Nephron progenitor cell (in vitro differentiated cells): ENCODE results near the gene METTL25B.

Source experiments
- DNase-seq: peaks from one replicate; pipeline ENCODE4 v3.0.0; 2021
- H3K27ac Mint-ChIP-seq: 2 replicates; pipeline ENCODE4 v1.8.0; 2021; ENCODE audit warnings: mild to moderate bottlenecking, moderate library complexity, mixed read lengths
- H3K27me3 Mint-ChIP-seq: 2 replicates; pipeline ENCODE4 v1.8.0; 2021; ENCODE audit warnings: mild to moderate bottlenecking, low read depth, mixed read lengths; ENCODE audit not compliant: poor library complexity
- H3K36me3 Mint-ChIP-seq: 2 replicates; pipeline ENCODE4 v1.8.0; 2021; ENCODE audit warnings: low read depth, mixed read lengths
- H3K4me1 Mint-ChIP-seq: 2 replicates; pipeline ENCODE4 v1.8.0; 2021; ENCODE audit warnings: mixed read lengths
- H3K4me3 Mint-ChIP-seq: 2 replicates; pipeline ENCODE4 v1.8.0; 2021; ENCODE audit warnings: mild to moderate bottlenecking, moderate library complexity, mixed read lengths
- H3K9me3 Mint-ChIP-seq: 2 replicates; pipeline ENCODE4 v1.8.0; 2021; ENCODE audit warnings: mild to moderate bottlenecking, moderate library complexity, mixed read lengths
- TF ChIP-seq, protein P1 (sequence below): fragments of 200-600 bp; sonication (generic); IDR thresholded peaks from 2 replicates; pipeline ENCODE4 v1.5.0; 2021; ENCODE audit warnings: antibody characterized with exemption

Gene METTL25B

DNA sequence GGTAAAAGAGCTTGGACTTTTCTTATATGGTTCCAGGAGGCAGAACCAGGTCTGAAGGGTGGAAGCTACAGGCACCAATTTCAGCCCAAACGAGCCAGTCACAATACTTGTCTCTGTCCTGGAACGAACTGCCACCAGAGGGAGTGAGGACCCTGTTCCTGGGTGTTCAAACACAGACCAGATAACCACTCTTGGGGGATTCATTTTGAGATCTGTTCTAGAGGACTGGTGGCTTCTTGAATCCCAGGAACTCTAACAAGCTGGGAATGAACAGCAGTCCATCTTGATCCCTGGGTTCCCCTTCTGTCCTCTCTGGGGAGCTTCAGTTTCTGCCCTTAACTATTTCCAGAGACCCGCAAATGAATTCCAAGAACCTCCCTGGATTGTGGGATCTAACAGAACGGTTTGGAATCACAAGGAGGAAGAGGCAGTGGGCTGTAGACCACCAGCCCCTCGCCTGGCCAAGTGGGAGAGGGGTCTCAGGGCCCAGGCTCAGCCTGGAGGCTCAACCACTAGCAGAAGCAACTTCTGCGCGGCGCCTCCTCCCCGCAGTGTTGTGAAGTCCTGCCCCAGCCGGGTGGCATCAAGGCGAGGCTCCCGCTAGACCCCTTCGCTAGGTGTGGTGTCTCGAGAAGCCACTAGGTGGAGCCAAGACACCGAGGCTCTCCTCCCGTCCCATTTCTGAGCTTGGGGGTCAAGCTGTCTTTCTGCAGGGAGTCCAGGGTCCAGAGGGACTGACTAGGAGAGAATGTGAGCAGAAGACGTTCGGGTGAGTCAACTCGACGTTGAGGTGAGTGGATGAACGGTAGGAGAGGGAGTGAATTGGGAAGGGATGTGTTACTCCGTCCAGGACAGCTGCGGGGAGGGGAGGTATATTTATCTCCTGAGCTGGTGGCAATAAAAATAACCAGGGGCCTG is 39.0 kb upstream of the METTL25B start:
- H3K4me1 Mint-ChIP-seq, result peaks cover 59% of the 10 kb centered on the region
- DNase-seq, result peak; percentile 86
- H3K27me3 Mint-ChIP-seq, result peaks cover 8% of the 10 kb centered on the region
- H3K9me3 Mint-ChIP-seq, result no peaks in the 10 kb centered on the region
- peak overlapping the region; percentile 82 for H3K4me3 Mint-ChIP-seq
- H3K36me3 Mint-ChIP-seq, result no peaks in the 10 kb centered on the region
- TF ChIP-seq, protein P1, sequence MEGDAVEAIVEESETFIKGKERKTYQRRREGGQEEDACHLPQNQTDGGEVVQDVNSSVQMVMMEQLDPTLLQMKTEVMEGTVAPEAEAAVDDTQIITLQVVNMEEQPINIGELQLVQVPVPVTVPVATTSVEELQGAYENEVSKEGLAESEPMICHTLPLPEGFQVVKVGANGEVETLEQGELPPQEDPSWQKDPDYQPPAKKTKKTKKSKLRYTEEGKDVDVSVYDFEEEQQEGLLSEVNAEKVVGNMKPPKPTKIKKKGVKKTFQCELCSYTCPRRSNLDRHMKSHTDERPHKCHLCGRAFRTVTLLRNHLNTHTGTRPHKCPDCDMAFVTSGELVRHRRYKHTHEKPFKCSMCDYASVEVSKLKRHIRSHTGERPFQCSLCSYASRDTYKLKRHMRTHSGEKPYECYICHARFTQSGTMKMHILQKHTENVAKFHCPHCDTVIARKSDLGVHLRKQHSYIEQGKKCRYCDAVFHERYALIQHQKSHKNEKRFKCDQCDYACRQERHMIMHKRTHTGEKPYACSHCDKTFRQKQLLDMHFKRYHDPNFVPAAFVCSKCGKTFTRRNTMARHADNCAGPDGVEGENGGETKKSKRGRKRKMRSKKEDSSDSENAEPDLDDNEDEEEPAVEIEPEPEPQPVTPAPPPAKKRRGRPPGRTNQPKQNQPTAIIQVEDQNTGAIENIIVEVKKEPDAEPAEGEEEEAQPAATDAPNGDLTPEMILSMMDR, result peak; percentile 73
- peak overlapping the region; percentile 91 for H3K27ac Mint-ChIP-seq

DNA sequence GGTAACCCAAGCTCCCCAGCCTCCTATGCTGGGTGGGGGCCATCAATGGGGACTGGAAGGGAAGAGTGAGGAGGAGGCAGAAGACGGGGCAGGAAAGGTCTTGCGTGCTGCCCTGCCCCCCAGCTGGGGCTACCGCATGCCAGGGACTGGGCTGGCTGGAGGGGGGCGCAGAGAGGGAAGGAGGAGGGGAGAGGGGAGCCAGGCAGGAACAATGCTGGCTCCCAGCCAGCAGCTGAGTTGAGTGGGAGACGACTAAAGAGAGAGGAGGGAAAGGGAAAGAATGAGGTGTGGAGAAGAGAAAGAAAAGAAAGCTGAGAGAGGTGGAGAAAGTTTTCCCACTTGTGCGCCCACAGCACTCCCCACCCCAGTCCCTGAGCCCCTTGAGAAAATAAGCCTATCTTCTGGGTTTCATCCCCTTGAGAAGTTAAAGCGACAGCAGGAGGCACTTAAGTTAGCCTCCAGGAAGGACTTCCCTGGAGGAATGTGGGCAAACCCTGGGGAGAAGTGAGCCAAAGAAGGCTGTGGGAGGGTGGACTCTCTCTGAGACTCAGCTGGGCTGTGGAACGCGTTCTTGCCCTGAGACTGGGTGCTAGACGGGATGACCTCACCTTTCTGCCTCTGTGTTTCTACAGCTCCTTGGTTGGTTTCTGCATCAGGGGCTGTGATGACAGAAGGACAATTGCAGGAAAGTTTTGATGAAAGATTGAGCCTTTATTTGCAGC is 38.2 kb upstream of the METTL25B start:
- H3K36me3 Mint-ChIP-seq, result no peaks in the 10 kb centered on the region
- H3K27me3 Mint-ChIP-seq, result peaks cover under 1% of the 10 kb centered on the region
- no peaks in the 10 kb centered on the region for H3K9me3 Mint-ChIP-seq
- peak overlapping the region; percentile 91 for H3K27ac Mint-ChIP-seq
- peak; percentile 48 for DNase-seq
- TF ChIP-seq, protein P1, result no peak
- peak overlapping the region; percentile 82 for H3K4me3 Mint-ChIP-seq
- peaks cover 65% of the 10 kb centered on the region for H3K4me1 Mint-ChIP-seq

DNA sequence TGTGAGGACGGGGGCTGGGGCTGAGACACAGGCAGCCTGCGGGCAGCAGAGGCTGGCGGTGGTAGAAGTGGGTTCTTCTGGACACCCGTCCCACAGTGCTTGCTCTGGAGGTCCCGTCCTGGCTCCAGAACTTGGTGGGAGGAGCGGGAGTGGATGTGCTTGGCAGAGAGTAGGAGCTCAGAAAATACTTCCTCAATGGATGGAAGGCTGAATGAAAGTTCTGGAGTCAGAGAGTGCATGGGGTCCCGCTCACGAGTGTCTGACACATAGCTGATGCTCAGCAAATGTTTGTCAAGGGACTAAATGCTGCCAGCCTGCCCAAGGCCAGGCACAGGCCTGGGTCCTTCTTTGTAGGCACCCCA is 37.6 kb upstream of the METTL25B start:
- H3K4me3 Mint-ChIP-seq, result peak overlapping the region; percentile 82
- no peak for DNase-seq
- TF ChIP-seq, protein P1, result no peak
- no peaks in the 10 kb centered on the region for H3K27me3 Mint-ChIP-seq
- H3K9me3 Mint-ChIP-seq, result no peaks in the 10 kb centered on the region
- H3K27ac Mint-ChIP-seq, result peak overlapping the region; percentile 91
- H3K36me3 Mint-ChIP-seq, result no peaks in the 10 kb centered on the region
- peaks cover 65% of the 10 kb centered on the region for H3K4me1 Mint-ChIP-seq

DNA sequence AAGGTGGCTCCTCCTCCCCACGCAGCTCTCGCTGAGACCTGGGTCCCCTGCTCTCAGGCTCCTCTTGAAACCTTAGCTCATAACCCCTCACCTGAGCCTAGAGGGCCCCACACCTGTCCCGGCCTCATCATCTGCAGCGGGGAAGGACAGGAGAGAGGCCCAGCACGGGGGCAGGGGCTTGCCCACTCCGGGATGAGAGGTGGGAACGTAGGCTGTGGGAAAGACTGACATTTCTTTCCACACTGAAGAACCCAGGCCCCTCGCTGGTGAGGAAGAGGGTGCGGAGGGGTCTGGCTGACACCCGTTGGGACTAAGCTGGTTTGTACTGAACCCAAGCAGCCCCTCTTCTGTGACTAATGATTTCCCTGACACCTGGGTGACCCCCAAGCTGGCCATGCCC is 37.1 kb upstream of the METTL25B start:
- Mint-ChIP-seq H3K36me3 (no peaks in the 10 kb centered on the region), H3K27ac (peak overlapping the region; percentile 91), H3K4me3 (peak overlapping the region; percentile 73), H3K4me1 (peaks cover 65% of the 10 kb centered on the region), H3K27me3 (no peaks in the 10 kb centered on the region), H3K9me3 (no peaks in the 10 kb centered on the region)
- no peak for DNase-seq
- TF ChIP-seq, protein P1, result no peak

DNA sequence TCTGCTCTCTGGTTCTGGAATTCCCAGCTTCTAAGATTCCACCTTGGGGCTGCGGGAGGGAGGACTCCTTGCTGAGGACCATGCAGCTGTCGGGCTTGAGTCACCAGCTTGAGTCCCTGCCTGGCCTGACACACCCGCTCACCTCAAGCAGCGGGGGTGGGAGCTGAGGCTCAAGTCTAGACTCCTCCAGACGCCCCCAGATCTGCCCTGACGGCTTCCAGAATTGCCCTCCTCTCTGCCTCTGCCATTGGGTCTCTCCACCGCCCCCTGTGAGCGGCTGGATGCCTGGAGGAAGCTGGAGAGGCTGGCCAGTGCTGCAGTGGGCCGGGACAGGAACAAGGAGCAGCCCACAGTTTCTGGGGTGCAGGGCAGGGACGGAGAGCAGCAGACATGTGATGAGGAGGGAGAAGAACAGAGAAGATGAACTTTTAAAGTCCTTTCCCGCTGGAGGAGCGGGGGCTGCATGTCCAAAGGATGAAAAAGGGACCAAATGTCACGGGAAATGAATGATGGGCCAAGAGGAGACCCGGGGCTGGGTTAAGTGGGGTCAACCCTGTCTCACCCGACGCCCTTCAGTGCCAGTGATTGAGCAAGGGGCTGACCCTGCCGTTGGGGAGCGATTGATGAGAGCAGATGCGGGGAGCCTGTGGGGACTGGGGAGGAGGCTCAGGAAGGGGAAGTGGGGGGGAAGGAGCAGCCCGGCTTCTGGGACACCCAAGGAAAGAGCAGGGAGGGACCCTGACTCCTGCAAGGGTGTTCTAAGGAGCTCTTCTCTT is 36.4 kb upstream of the METTL25B start:
- Mint-ChIP-seq H3K36me3 (peaks cover 4% of the 10 kb centered on the region), H3K27ac (peak overlapping the region; percentile 91), H3K4me1 (peaks cover 72% of the 10 kb centered on the region), H3K4me3 (peak overlapping the region; percentile 73), H3K9me3 (no peaks in the 10 kb centered on the region), H3K27me3 (peaks cover 4% of the 10 kb centered on the region)
- DNase-seq, result peak; percentile 60
- TF ChIP-seq, protein P1, result no peak
